Spleen (tissue), 11 donors: ENCODE measurements around the gene OR6N2. TPM values are rescaled to one million over a fixed set of nuclear protein-coding genes. Genes with fewer than 3 reads are reported as not detected.

ENCODE experiments used
- DNase-seq: peaks from one replicate; pipeline ENCODE4 v3.0.0-alpha.2; 2020
- H3K27ac ChIP-seq, 8 donors: fragments of 200-600 bp; sonication (generic) in 7 of 8; 1 replicate in 4 of 8; 2 replicates in 4 of 8; pipeline versions ENCODE4 v1.5.0 to v1.8.0; 2016 to 2021; ENCODE audit warnings: inconsistent platforms in 4 of 8, mild to moderate bottlenecking in 4 of 8, moderate library complexity in 1 of 8
- H3K27me3 ChIP-seq, 7 donors: fragments of 200-600 bp; sonication (generic) in 6 of 7; replicated peaks in 1 of 7; 1 replicate in 4 of 7; 2 replicates in 3 of 7; pipeline versions ENCODE4 v1.5.0 to v1.8.0; 2016 to 2021; ENCODE audit warnings: inconsistent platforms in 3 of 7, mild to moderate bottlenecking in 1 of 7
- H3K36me3 ChIP-seq, 6 donors: fragments of 200-600 bp; sonication (generic) in 5 of 6; 1 replicate in 4 of 6; 2 replicates in 2 of 6; pipeline versions ENCODE4 v1.5.0 to v1.8.0; 2016 to 2021; ENCODE audit warnings: inconsistent platforms in 2 of 6
- H3K4me1 ChIP-seq, 6 donors: fragments of 200-600 bp; sonication (generic) in 5 of 6; 1 replicate in 3 of 6; 2 replicates in 3 of 6; pipeline versions ENCODE4 v1.5.0 to v1.8.0; 2016 to 2021; ENCODE audit warnings: inconsistent platforms in 3 of 6
- H3K4me3 ChIP-seq, 8 donors: fragments of 200-600 bp; sonication (generic) in 7 of 8; 1 replicate in 4 of 8; 2 replicates in 4 of 8; pipeline versions ENCODE4 v1.5.0 to v1.8.0; 2016 to 2021; ENCODE audit warnings: inconsistent platforms in 4 of 8, mild to moderate bottlenecking in 4 of 8, moderate library complexity in 2 of 8
- H3K9me3 ChIP-seq, 8 donors: fragments of 200-600 bp; sonication (generic) in 7 of 8; 1 replicate in 4 of 8; 2 replicates in 4 of 8; pipeline versions ENCODE4 v1.5.0 to v1.8.0; 2016 to 2021; ENCODE audit warnings: inconsistent platforms in 4 of 8
- POLR2A ChIP-seq, 3 donors: fragments of 450-650 bp; IDR thresholded peaks; one replicate each; pipeline ENCODE4 v1.5.1; 2017; ENCODE audit warnings: antibody characterized with exemption in 3 of 3, mild to moderate bottlenecking in 1 of 3
- POLR2AphosphoS5 ChIP-seq, 3 donors: sonication (generic); formaldehyde crosslinking; IDR thresholded peaks; one replicate each; pipeline ENCODE4 v1.5.1; 2017; ENCODE audit warnings: antibody characterized with exemption in 3 of 3
- WGBS, 5 donors: extraction: QIAGEN DNeasy Blood & Tissue Kit in 3 of 5; methylation state at CpG; one replicate each; pipeline versions ENCODE4 v1.1.5 to v1.1.7; 2013 to 2018; 5-methylcytosine and 5-hydroxymethylcytosine counted together
- intact Hi-C: fragments of 100-400 bp; cut with DNase I; formaldehyde crosslinking; loops from one replicate; pipeline ENCODE4 v1.15.0; 2023; ENCODE audit warnings: low total_unique reads
- polyA plus RNA-seq, 3 donors: library from polyadenylated mRNA; stranded (reverse); fragments of 200-250 nt; gene quantifications; one replicate each; pipeline ENCODE4 v1.2.1, GENCODE V29; 2013
- total RNA-seq, 7 donors: library from RNA; depleted of rRNA in 3 of 7; stranded (reverse); fragments of >200 nt in 3 of 7; fragmentation: NEBNext Ultra II Directional in 4 of 7; extraction: Animal tissue kit (Norgen Biotek cat#: 25700) in 4 of 7; gene quantifications; one replicate each; pipeline versions ENCODE4 v1.1.0 to v1.2.1, GENCODE V29; 2016 to 2021
- TF ChIP-seq, protein P1 (sequence below), 11 experiments: fragments of 200-600 bp in 7 of 11; fragments of 450-650 bp in 4 of 11; sonication (generic) in 4 of 11; IDR thresholded peaks in 8 of 11; conservative IDR thresholded peaks in 3 of 11; 1 replicate in 7 of 11; 2 replicates in 4 of 11; pipeline versions ENCODE4 v1.4.0 to v1.8.0; 2016 to 2021; ENCODE audit warnings: antibody characterized with exemption in 11 of 11, inconsistent platforms in 4 of 11, mild to moderate bottlenecking in 1 of 11
- donor health status: healthy with polysubstance abuse.
- donor health status: DM: no; HTN: no; CAD: no; lungs with moderate emphysema.
- donor health status: DM: no; HTN: no; CAD: no.
- donor health status: Bipolar disorder and iron deficiency.
- donor health status: healthy.
- donor health status: DM: no; HTN: no; CAD: no.
- donor health status: DM: yes; HTN: yes; CAD: no.

The OR6N2 gene
- total and polyA plus RNA-seq, 10 donors: 0.47 TPM; not detected in 9

DNA sequence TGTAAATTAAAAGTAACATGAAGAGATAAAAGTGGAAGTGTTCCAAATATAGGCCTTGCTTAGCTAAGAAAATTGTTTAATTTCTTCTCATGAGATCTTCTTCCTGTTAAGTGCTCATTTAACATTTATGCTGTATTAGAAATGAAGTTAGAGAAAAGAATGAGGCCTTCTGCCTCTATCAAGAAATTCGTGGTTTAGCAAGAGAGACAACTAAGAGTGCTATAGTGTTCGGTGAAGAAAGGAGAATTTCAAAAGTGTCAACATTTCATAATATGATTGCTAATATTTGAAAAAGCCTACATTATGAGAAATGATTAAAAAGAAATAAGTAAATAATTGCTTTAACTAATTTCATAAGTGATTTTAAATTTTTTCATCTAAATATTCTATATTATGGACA is 31.3 kb upstream of the OR6N2 start:
- H3K4me1 ChIP-seq: peaks cover 0 to 62% (median 0%) of the 10 kb centered on the region in 6 donors
- 45 to 68% (median 55%) methylated on average over 2 of the region's 2 CpGs for WGBS, 5 donors
- TF ChIP-seq, protein P1, sequence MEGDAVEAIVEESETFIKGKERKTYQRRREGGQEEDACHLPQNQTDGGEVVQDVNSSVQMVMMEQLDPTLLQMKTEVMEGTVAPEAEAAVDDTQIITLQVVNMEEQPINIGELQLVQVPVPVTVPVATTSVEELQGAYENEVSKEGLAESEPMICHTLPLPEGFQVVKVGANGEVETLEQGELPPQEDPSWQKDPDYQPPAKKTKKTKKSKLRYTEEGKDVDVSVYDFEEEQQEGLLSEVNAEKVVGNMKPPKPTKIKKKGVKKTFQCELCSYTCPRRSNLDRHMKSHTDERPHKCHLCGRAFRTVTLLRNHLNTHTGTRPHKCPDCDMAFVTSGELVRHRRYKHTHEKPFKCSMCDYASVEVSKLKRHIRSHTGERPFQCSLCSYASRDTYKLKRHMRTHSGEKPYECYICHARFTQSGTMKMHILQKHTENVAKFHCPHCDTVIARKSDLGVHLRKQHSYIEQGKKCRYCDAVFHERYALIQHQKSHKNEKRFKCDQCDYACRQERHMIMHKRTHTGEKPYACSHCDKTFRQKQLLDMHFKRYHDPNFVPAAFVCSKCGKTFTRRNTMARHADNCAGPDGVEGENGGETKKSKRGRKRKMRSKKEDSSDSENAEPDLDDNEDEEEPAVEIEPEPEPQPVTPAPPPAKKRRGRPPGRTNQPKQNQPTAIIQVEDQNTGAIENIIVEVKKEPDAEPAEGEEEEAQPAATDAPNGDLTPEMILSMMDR (IDR thresholded peaks at IDR 0.05 in 8 of 11, conservative IDR thresholded peaks at IDR 0.05 in 3 of 11): no peak
- TF ChIP-seq POLR2A (IDR thresholded peaks at IDR 0.05): no peak
- no peak for TF ChIP-seq POLR2AphosphoS5 (IDR thresholded peaks at IDR 0.05)
- H3K36me3 ChIP-seq: no peaks in the 10 kb centered on the region
- H3K27me3 ChIP-seq: no peaks in the 10 kb centered on the region
- no peak for DNase-seq
- peak overlapping the region in 7 of 8 donors; percentile 18 to 87 (median 68) for H3K27ac ChIP-seq
- H3K4me3 ChIP-seq: no peak overlapping the region
- intact Hi-C loops: no loop called here
- H3K9me3 ChIP-seq: no peaks in the 10 kb centered on the region

DNA sequence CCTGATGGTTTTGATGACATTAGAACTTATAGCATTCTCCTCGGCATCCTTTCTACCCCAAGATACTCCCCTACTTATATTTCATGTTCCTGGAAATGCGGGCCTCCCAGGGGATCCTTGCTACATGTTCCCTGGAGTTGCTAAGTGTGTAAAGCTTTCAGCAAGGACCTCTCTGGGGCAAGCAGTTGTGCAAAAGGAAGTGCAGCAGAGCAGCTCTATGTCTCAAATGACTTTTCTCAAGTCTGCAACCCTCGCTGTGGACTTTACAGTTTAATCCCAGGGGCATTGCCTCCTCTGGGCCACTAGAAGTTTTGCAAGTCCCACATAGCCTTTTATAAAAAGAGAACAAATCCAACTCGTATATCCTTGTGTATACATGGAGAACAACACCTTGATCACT is 29.3 kb upstream of the OR6N2 start:
- intact Hi-C loops: no loop called here
- peak overlapping the region in 1 of 8 donors; percentile 40 for H3K4me3 ChIP-seq
- H3K27ac ChIP-seq: peak overlapping the region; percentile 10 to 87 (median 68)
- H3K36me3 ChIP-seq: no peaks in the 10 kb centered on the region
- no peaks in the 10 kb centered on the region for H3K27me3 ChIP-seq
- H3K9me3 ChIP-seq: no peaks in the 10 kb centered on the region
- peaks cover 0 to 62% (median 0%) of the 10 kb centered on the region in 6 donors for H3K4me1 ChIP-seq
- WGBS, 5 donors: 40 to 64% (median 52%) methylated on average over 4 of the region's 4 CpGs
- TF ChIP-seq POLR2A (IDR thresholded peaks at IDR 0.05) (no peak), POLR2AphosphoS5 (IDR thresholded peaks at IDR 0.05) (no peak)
- TF ChIP-seq, protein P1 (IDR thresholded peaks at IDR 0.05 in 8 of 11, conservative IDR thresholded peaks at IDR 0.05 in 3 of 11): no peak
- DNase-seq: no peak

GRCh38 chr1:158809862-158810261 is 28.9 kb upstream of the OR6N2 start:
- TF ChIP-seq POLR2AphosphoS5 (IDR thresholded peaks at IDR 0.05) (no peak), POLR2A (IDR thresholded peaks at IDR 0.05) (no peak)
- TF ChIP-seq, protein P1 (IDR thresholded peaks at IDR 0.05 in 8 of 11, conservative IDR thresholded peaks at IDR 0.05 in 3 of 11): no peak
- intact Hi-C loops: no loop called here
- WGBS, 5 donors: 48 to 80% (median 65%) methylated on average over 5 of the region's 5 CpGs

DNA sequence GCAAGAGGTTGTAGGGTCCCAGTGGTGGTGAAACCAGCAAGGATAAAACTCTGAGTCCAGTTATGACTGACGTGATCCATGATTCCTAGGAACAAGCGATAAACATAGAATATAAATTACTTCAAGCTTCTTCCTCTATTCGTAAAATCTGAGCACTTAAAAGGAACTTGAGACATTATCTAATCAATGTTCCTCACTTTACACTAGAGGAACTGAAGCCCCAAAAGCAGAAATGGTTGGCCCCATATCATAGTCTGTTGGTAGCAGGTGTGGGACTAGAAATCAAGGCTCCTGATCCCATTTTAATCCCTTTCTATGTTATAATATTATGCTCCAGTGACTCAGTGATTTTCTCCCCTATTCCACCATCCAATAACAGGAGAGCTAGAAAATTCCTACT is 28.3 kb upstream of the OR6N2 start:
- TF ChIP-seq, protein P1 (IDR thresholded peaks at IDR 0.05 in 8 of 11, conservative IDR thresholded peaks at IDR 0.05 in 3 of 11): no peak
- no peak for TF ChIP-seq POLR2AphosphoS5 (IDR thresholded peaks at IDR 0.05)
- TF ChIP-seq POLR2A (IDR thresholded peaks at IDR 0.05): no peak
- intact Hi-C loops: no loop called here
- Histone ChIP-seq H3K27me3 (no peaks in the 10 kb centered on the region), H3K27ac (peak overlapping the region in 7 of 8 donors; percentile 5 to 87 (median 74)), H3K4me1 (peaks cover 0 to 63% (median 0%) of the 10 kb centered on the region in 6 donors), H3K36me3 (no peaks in the 10 kb centered on the region), H3K9me3 (no peaks in the 10 kb centered on the region), H3K4me3 (peak overlapping the region in 1 of 8 donors; percentile 18)
- DNase-seq: no peak
- 30 to 67% (median 53%) methylated on average over 3 of the region's 3 CpGs for WGBS, 5 donors

More at GRCh38 chr1:158809862-158810261, 28.9 kb upstream of the OR6N2 start:
- no peaks in the 10 kb centered on the region for H3K36me3 ChIP-seq
- peaks cover 0 to 62% (median 0%) of the 10 kb centered on the region in 6 donors for H3K4me1 ChIP-seq
- DNase-seq: no peak
- H3K9me3 ChIP-seq: no peaks in the 10 kb centered on the region
- no peaks in the 10 kb centered on the region for H3K27me3 ChIP-seq
- peak overlapping the region in 1 of 8 donors; percentile 40 for H3K4me3 ChIP-seq
- H3K27ac ChIP-seq: peak overlapping the region; percentile 10 to 87 (median 70)
